D341Med (cell line): ENCODE data around the gene DDX27.

Experiments
- DNase-seq: peaks from one replicate; pipeline ENCODE4 v3.0.0; 2012; ENCODE audit warnings: low spot score

DDX27 gene

GRCh38 chr20:49291200-49291599, 72.0 kb downstream of the DDX27 start:
- DNase-seq, result no peak

GRCh38 chr20:49292010-49292409, 72.8 kb downstream of the DDX27 start:
- DNase-seq, result no peak

GRCh38 chr20:49293122-49293521, 73.9 kb downstream of the DDX27 start:
- no peak for DNase-seq
